HG02884 (cell line): ENCODE measurements around the gene UCN2.

ENCODE experiments used
- ATAC-seq: cut with Tn5 transposase; IDR thresholded peaks from one replicate; pipeline ENCODE4 v1.9.1; 2021; ENCODE audit warnings: mild to moderate bottlenecking, moderate library complexity; ENCODE audit not compliant: unreplicated experiment

UCN2 gene

DNA sequence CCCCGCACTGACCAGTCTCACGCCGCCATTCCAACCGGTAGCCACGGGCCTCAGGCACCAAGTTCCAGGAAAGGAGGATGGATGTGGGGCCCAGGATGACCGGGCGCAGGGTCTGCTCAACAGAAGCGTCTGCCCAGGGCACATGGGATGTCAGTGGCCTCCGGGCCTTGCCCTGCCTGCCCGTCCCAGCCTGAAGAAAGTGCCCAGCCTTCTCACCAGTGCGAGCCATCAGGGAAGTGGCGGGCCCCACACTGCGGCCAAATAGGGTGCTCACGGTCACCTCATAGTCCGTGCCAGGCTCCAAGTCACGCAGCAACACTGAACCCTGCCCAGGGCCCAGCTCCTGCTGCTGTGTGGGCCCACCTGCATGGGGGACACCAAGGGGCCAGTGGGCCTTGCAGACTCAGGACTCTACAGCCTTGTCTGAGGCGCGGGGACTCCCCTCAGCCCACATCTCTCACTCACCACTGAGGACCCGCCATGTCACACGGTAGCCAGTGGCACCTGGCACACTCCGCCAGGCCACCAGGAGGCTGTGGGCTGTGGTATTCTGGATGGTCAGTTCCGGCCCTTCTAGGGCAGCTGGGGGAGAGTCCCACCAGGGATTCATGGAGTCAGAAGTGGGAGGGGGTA, 28.4 kb upstream of the UCN2 start:
- ATAC-seq: no peak

DNA sequence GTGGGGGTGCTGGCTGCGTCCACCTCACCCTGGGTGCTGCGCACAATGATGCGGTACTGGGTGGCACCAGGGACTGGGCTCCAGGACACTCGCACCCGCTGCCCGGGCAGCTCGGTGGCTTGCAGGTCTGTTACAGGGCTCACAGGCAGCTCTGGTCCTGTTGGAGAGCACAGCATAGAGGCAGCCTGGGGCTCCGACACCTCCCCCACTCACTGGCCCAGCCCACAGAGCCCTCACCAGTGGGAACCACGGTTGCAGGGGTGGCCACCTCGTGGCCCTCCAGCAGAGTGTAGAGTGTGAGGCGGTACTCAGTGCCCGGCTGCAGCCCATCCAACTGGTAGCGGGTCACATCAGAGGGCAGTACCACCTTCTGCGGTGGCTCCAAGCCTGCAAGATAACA, 27.9 kb upstream of the UCN2 start:
- no peak for ATAC-seq

DNA sequence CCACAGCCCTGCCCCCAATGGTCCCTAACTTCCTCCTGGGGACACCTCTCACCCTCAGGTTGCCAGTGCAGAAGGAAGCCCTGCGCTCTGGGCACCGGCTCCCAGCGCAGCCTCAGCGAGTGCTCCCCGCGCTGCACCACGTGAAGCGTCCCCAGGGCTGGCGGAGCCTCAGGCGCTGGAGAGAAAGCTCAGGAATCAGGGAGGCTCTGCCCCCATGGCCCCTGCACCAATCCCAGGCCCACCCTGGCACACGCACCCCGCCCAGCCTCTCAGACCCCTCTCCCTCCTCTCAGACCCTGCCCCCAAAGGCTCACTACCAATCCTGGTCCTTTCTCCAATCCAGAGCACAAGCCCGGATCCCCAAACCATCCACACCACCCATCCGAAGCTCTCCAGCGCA, 24.6 kb upstream of the UCN2 start:
- no peak for ATAC-seq

DNA sequence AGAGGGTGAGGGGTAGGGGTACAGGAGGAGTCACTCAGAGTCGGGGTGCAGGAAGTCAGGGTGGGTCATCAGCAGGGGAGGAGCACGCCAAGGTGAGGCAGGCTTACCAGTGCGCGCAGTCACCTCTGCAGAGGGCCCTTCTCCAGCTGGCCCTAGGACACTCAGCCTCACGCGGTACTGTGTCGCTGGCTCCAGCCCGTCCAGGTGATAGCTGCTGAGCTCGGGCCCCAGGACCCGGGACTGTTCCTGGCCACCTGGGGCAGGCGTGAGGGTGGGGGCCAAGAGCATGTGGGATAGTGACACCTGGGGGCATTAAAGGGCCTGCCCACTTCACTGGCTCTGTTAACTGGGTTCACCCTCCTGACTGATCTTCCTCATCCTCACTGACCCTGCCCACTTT, 24.1 kb upstream of the UCN2 start:
- no peak for ATAC-seq

DNA sequence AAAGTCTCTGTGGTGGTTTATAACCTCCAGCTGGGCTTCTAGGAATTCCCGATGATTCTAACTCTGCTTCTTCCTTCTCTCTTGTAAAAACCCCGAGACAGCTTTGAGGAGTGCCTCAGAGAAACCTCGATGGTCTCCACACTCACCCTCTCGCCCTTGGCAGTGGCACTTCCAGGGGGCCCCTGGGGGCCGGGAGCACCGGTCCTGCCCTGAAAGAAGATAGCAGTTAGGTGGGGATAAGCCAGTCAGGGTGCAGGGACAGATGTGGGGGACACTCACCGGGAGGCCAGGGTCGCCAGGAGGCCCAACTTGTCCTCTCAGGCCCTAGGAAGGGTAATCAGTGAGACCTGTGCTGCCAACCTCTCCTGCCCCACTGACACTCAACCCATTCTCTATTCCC, 21.8 kb upstream of the UCN2 start:
- no peak for ATAC-seq

DNA sequence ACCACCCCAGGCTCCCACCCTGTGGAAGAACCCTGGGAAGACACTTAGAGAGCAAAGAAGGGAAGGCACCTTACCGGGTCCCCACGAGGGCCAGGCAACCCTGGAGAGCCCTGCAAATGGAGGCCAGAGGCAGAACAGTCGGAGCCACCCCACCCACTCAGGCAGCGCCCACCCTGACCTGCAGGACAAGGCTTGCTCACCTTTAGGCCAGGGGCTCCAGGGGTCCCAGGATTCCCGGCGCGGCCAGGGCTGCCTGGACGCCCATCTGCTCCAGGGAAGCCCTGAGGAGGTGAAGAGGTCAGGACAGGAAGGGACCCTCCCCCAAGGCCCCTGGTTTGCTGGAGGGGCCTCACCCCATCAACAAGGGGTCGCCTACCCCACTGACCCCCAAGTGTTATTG, 21.3 kb upstream of the UCN2 start:
- no peak for ATAC-seq

DNA sequence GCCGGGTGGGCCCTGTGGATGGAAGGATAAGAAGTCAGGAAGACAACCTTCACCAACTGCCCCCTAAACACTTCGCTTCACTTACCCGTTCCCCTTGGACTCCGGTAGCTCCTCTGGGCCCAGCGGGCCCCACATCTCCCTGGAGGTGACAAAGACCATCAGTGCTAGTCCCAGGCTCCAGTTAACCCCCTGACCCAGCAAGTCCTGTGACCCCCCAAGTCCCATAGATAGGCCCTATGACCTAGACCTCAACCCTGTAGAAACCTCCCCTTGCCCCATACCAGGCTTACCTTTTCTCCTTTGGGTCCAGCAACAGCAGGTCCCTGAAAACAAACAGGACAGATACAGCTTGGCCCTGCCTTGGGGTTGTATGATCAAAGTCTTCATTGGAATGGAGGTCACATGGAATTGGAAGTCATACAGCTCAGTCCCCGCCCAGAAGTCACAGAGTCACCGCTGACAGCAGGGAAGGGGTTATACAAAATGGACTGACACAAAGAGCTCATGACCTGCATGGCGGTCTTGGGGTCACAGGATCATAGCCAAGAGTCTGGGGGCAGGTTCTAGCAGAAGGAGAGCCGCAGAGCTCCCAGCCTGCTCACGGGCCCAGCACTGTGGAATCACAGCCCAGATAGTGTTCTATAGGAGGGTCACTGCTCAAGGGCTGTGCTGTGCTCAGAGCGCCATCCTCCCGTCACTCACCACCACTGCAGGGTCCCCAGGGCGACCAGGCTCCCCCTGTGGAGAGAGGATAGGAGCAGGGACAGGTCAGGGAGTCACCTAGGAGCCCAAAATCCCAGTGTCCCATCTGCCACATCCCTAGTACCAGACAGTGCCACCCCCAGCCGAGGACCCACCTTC, 18.3 kb upstream of the UCN2 start:
- no peak for ATAC-seq

- ATAC-seq: no peak
These were observed 13.1 kb upstream of the UCN2 start for GRCh38 chr3:48576647-48577046.

- no peak for ATAC-seq
These were observed 11.8 kb upstream of the UCN2 start for GRCh38 chr3:48575366-48575765.

- no peak for ATAC-seq
These were observed 10.5 kb upstream of the UCN2 start for GRCh38 chr3:48573973-48574585.

- ATAC-seq: no peak
These were observed 8.9 kb upstream of the UCN2 start for GRCh38 chr3:48572517-48572916.

- no peak for ATAC-seq
These were observed 8.4 kb upstream of the UCN2 start for GRCh38 chr3:48571938-48572337.

GRCh38 chr3:48569808-48570450, 6.3 kb upstream of the UCN2 start:
- ATAC-seq: no peak

DNA sequence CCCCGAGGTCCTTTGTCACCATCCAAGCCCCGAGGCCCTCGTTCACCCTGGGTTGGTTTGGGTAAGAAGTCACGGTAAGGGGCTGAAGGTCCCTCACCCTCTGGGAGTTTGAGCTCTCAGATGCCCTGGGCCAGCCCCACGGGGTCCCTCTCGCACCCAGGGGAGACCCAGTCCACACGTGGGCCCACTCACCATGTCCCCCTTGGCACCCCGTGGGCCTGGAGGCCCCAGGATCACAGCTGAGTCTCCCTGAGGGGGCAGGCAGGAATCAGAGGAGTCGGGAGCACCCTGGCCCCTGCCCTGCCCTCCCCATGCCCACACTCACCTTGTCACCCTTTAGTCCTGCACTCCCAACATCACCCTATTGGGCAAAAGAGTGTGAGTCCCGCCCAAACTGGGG, 5.8 kb upstream of the UCN2 start:
- ATAC-seq: no peak

DNA sequence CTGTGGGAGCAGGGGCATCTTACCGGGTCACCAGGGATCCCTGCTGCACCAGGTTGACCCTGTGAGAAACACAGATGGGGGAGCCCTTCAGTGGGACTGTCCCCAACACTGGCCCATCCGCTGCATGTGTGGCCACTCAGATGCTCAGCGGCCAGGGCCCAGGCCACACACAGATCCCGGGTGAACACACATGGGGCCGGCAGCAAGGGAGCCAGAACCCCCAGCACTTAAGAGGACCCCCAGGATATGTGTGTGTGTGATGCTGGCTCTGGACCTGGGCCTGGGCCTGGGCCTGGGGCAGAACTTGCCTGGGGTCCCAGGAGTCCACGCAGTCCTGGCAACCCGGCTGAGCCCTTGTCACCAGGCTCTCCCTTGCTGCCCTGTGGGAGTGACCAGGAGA, 4.9 kb upstream of the UCN2 start:
- no peak for ATAC-seq

DNA sequence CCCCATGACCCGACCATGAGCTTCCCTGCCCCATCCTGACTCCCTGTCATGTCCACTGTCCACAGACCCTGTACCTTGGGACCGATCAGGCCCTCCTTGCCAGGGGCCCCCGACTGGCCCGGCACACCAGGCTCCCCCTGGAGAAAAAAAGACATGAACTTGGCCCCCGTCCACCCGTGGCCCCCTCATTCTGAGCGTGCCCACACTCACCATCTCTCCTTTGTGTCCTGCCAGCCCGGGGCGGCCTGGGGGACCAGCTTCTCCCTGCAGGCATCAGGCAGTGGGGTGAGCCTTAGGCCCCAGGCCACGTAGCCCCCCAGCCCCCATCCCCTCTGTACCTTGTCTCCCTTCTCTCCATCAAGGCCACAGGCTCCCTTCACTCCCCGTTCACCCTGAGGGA, 3.9 kb upstream of the UCN2 start:
- ATAC-seq: no peak

DNA sequence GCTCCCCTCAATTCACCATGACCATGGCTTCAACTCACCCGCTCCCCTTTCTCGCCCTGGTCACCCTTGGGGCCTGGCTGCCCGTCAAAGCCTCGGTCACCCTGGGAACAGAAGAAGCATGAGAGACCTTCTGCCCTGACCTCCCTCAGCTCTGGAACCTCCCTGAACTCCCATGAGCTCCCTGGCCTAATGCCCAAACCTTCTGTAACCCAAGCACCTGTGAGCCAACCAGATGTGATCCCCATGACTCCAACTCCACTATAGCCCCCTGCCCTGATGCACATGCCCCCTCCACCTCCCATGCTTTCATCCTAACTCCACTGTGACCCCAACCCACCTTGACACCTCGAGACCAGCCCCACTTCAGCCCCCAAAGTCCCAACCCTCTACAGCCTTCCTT, 3.5 kb upstream of the UCN2 start:
- ATAC-seq: no peak

GRCh38 chr3:48566401-48566760, 2.8 kb upstream of the UCN2 start:
- no peak for ATAC-seq

- no peak for ATAC-seq
These were observed 2.2 kb upstream of the UCN2 start for GRCh38 chr3:48565591-48566400.

DNA sequence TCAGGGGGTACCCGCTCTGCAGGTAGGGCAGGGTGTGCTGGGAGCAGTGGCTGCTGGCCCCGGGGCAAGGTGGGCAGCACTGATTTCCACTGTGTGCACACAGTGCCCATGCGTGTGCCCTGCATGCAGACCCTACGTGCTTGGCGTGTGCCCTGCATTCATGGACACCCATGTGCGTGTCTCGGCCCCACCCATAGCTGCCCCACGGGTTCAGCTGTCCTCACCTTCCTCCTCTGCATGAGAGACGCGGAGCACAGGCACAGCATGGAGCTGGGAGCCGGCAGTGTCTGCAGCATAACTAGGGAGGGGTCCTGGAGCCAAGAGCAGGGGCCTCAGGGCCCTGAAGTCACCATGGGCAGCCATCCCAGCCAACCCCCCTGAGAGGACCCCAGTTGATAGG, 1.6 kb upstream of the UCN2 start:
- no peak for ATAC-seq

DNA sequence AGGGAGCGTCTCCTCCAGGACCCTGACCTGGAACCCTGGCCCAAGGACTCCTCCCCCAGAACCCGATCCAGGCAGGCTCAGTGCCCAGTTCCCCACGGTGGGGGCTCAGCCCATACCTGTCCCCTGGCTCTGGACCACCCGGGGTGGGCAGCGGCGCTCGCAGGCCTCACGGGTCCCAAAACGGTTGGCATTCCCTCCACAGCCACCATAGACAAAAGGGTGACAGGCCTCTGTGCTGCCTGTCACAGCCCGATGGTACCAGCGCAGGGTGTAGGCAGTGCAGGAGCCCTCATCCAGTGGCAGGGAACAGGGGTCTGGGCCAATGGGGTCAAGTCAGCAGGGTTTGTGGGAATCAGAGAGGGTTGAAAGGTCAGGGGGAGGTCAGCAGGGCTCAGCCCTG, 1.1 kb upstream of the UCN2 start:
- no peak for ATAC-seq
